Fibroblast of the aortic adventitia (primary cell): ENCODE data around the gene CORO2B. TPM values are rescaled to one million over a fixed set of nuclear protein-coding genes. Genes with fewer than 3 reads are reported as not detected.

Experiments used
- DNase-seq: peaks from one replicate; pipeline ENCODE4 v3.0.0-alpha.2; 2010; ENCODE audit warnings: low read depth
- H3K4me3 ChIP-seq: 2 replicates; pipeline ENCODE4 v1.5.1; 2011; ENCODE audit warnings: low read depth, mild to moderate bottlenecking, control low read depth, low read length, moderate library complexity
- CTCF ChIP-seq: IDR thresholded peaks from 2 replicates; pipeline ENCODE4 v1.5.1; 2011; ENCODE audit warnings: mild to moderate bottlenecking, low read length, control low read depth, inconsistent platforms; ENCODE audit not compliant: insufficient read depth
- total RNA-seq: library from RNA; depleted of rRNA; stranded (reverse); fragments of >200 nt; gene quantifications from 2 replicates; pipeline ENCODE4 v1.2.3, GENCODE V29; 2012; ENCODE audit warnings: low replicate concordance

CORO2B gene
- total RNA-seq, 1 donor = 23.3 TPM

- no peak overlapping the region for H3K4me3 ChIP-seq
- DNase-seq = peak; percentile 83
- no peak for TF ChIP-seq CTCF
These were observed 29.5 kb downstream of the CORO2B start for GRCh38 chr15:68608206-68608843.

GRCh38 chr15:68608844-68609232, 30.0 kb downstream of the CORO2B start:
- H3K4me3 ChIP-seq = no peak overlapping the region
- TF ChIP-seq CTCF = no peak
- no peak for DNase-seq

DNA sequence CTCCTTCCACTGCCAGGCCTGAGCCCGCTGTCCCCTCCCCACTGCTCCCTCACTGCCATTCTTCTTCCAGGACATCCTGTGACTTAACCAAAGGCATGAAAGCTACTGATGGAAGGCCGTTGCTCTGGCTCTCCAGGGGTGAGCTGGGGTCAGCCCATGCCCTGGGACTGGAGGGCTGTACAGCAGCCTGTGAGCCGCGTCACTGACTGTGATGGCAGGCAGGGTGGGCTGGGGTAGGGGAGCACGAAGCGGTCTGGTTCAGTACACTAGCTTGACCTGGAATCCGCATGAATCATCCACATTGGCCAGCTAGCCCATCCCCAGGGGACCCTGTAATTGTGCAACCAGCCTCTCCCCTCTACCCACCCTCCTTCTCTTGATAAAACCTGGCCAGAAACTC, 30.8 kb downstream of the CORO2B start:
- DNase-seq = peak; percentile 94
- TF ChIP-seq CTCF = no peak
- no peak overlapping the region for H3K4me3 ChIP-seq

- DNase-seq = no peak
- TF ChIP-seq CTCF = no peak
- H3K4me3 ChIP-seq = no peak overlapping the region
These were observed 32.0 kb downstream of the CORO2B start for GRCh38 chr15:68610825-68611224.

- DNase-seq = no peak
These were observed 33.7 kb downstream of the CORO2B start for GRCh38 chr15:68612503-68612902.

DNA sequence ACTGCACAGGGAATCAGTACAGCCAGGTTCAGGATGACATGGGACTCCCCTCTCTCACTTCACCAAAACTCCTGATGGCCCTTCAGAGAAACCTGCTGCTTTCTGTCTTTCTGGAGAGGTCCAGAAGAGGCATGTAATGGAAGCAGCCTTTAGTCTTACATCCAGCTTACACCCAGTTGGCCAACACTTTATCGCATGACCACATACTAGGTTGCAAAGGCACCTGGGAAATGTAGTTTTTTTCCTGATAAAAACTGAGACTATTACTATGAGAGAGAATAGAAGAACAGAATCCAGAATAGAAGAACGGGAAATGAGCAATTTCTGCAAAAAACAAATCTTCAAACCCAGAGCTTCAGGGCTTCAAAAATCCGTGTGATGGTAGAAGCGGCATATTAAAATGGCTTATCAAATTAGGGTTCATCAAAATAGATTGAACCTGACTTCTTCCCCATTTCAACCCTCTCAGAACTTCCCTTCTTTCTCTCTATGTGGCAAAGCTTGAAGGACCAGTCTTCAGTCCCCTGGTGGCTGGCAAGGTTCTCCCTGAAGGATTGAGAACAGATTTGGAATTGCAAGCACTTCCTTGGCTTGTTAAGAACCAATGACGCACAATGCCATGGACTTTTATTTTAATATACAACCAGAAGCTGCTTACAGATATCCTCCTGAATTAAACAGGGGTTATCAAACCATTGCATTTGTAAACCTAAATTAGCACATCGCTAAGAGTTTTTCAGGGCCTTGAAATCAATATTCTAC, 34.4 kb downstream of the CORO2B start:
- peak; percentile 45 for DNase-seq
- TF ChIP-seq CTCF = no peak
- H3K4me3 ChIP-seq = no peak overlapping the region

More at GRCh38 chr15:68612503-68612902, 33.7 kb downstream of the CORO2B start:
- H3K4me3 ChIP-seq = no peak overlapping the region
- TF ChIP-seq CTCF = no peak
